Heart right ventricle (tissue), 16 donors: ENCODE measurements around the gene CUL5. TPM values are rescaled to one million over a fixed set of nuclear protein-coding genes. Genes with fewer than 3 reads are reported as not detected.
"Not testable (repeated sequence)": the region's sequence is repeated elsewhere in the genome, so short reads cannot be mapped to it uniquely, and the experiment has no call there.

Experiments used
- ATAC-seq, 8 donors: fragments of 200-7000 bp; cut with Tn5 transposase; one replicate each; pipeline ENCODE4 v1.9.1; 2020; ENCODE audit warnings: mild to moderate bottlenecking in 8 of 8, moderate library complexity in 8 of 8, moderate number of reproducible peaks in 1 of 8
- DNase-seq, 2 donors: peaks; one replicate each; pipeline ENCODE4 v3.0.0-alpha.2; 2020
- H3K27ac ChIP-seq, 10 donors: fragments of 200-600 bp; sonication (generic) in 2 of 10; one replicate each; pipeline versions ENCODE4 v1.5.0 to v1.8.0; 2020 to 2022; ENCODE audit warnings: mild to moderate bottlenecking in 3 of 10
- H3K27me3 ChIP-seq, 7 donors: fragments of 200-600 bp; one replicate each; pipeline ENCODE4 v1.8.0; 2021 to 2022; ENCODE audit warnings: mild to moderate bottlenecking in 2 of 7
- H3K36me3 ChIP-seq, 9 donors: fragments of 200-600 bp; sonication (generic) in 1 of 9; one replicate each; pipeline versions ENCODE4 v1.5.0 to v1.8.0; 2020 to 2022; ENCODE audit warnings: mild to moderate bottlenecking in 2 of 9
- H3K4me1 ChIP-seq, 9 donors: fragments of 200-600 bp; sonication (generic) in 1 of 9; one replicate each; pipeline versions ENCODE4 v1.5.0 to v1.8.0; 2020 to 2022; ENCODE audit warnings: mild to moderate bottlenecking in 4 of 9
- H3K4me3 ChIP-seq, 10 donors: fragments of 200-600 bp; sonication (generic) in 2 of 10; one replicate each; pipeline versions ENCODE4 v1.5.0 to v1.8.0; 2020 to 2022; ENCODE audit warnings: mild to moderate bottlenecking in 7 of 10, moderate library complexity in 2 of 10
- H3K9me3 ChIP-seq, 11 donors: fragments of 200-600 bp in 10 of 11; sonication (generic) in 2 of 11; one replicate each; pipeline versions ENCODE4 v1.5.0 to v1.8.0; 2013 to 2022; ENCODE audit warnings: mild to moderate bottlenecking in 2 of 11, control low read depth in 1 of 11, moderate library complexity in 1 of 11
- CTCF ChIP-seq, 9 donors: fragments of 200-600 bp; sonication (generic) in 2 of 9; IDR thresholded peaks; one replicate each; pipeline versions ENCODE4 v1.5.0 to v1.8.0; 2021 to 2022; ENCODE audit warnings: antibody characterized with exemption in 9 of 9, mild to moderate bottlenecking in 5 of 9, moderate library complexity in 1 of 9
- WGBS, 2 donors: extraction: QIAGEN DNeasy Blood & Tissue Kit; methylation state at CpG; one replicate each; pipeline ENCODE4 v1.1.7; 2013; ENCODE audit warnings: inconsistent platforms in 1 of 2; 5-methylcytosine and 5-hydroxymethylcytosine counted together
- intact Hi-C, 10 donors: fragments of 100-400 bp; cut with DNase I; formaldehyde crosslinking; loops; one replicate each; pipeline versions ENCODE4 v1.11.1 to v1.14.2; 2022
- polyA plus RNA-seq, 2 donors: library from polyadenylated mRNA; stranded (reverse); fragments of 200-250 nt; gene quantifications; one replicate each; pipeline ENCODE4 v1.2.3, GENCODE V29; 2013
- total RNA-seq, 10 donors: library from RNA; stranded (reverse); fragmentation: NEBNext Ultra II Directional in 3 of 10; extraction: Animal tissue kit (Norgen Biotek cat#: 25700) in 3 of 10; gene quantifications; one replicate each; pipeline versions ENCODE4 v1.2.1 to v1.2.4, GENCODE V29; 2021 to 2023
- donor health status: Arrhythmogenic right ventricular cardiomyopathy.
- donor health status: ischemic (EF 13 %, LVEDD 7.1; RV severe dilation, severe dysfunction).
- donor health status: healthy with polysubstance abuse.
- donor health status: DM: no; HTN: yes; CAD: no.
- donor health status: DM: no; HTN: no; CAD: no.
- donor health status: ischemic (EF 25% LVEDD 6.9; RV normal size, moderate dysfunction).
- donor health status: ischemic (EF 25% LVEDD 5.7; RV mildly dilated, moderate dysfunction).
- donor health status: healthy.
- donor health status: DM: yes; HTN: yes; CAD: no.
- donor health status: Ischemic cardiomyopathy.
- donor health status: ischemic (EF 35%, LVEDD 5.7; RV mildly dilated, moderate dysfunction).
- donor health status: nonischemic (EF 11% LVEDD 7.7; RV severe dilation, severe dysfunction).
- donor health status: DM: yes; HTN: yes; CAD: no.
- donor health status: PGD.
- donor health status: ischemic (EF 29% LVEDD 5.4; RV normal size, mild dysfunction).
- donor health status: nonischemic (EF 23%, LVEDD 6.1; RV moderate dilation, normal function).

CUL5 gene
- total and polyA plus RNA-seq, 12 donors, result 5.9 to 51.3 (median 39.4) TPM

GRCh38 chr11:108111126-108111525 lies 102.4 kb downstream of the CUL5 start:
- Histone ChIP-seq H3K27ac (no peak overlapping the region), H3K36me3 (peaks cover 0 to 34% (median 0%) of the 10 kb centered on the region in 9 donors), H3K4me1 (peaks cover 4 to 15% (median 12%) of the 10 kb centered on the region in 9 donors), H3K4me3 (no peak overlapping the region), H3K27me3 (no peaks in the 10 kb centered on the region), H3K9me3 (no peaks in the 10 kb centered on the region)
- 93 to 96% methylated on average over 4 of the region's 4 CpGs for WGBS, 2 donors
- ATAC-seq (no peak), DNase-seq (no peak)
- TF ChIP-seq CTCF (IDR thresholded peaks at IDR 0.05), result no peak
- intact Hi-C loops, result loop anchor here in 1 of 10 donors (10.0 kb wide), 1 partner anchor 534 kb away; no protein-coding TSS in a partner anchor

GRCh38 chr11:108112057-108112456 lies 103.4 kb downstream of the CUL5 start:
- H3K27me3 ChIP-seq, result no peaks in the 10 kb centered on the region
- ATAC-seq (no peak), DNase-seq (no peak)
- no peaks in the 10 kb centered on the region for H3K9me3 ChIP-seq
- intact Hi-C loops, result loop anchor here in 1 of 10 donors (10.0 kb wide), 1 partner anchor 533 kb away; no protein-coding TSS in a partner anchor
- no peak overlapping the region for H3K27ac ChIP-seq
- H3K4me3 ChIP-seq, result no peak overlapping the region
- no peak for TF ChIP-seq CTCF (IDR thresholded peaks at IDR 0.05)
- WGBS, 2 donors, result 82 to 85% methylated on average over 2 of the region's 2 CpGs
- peaks cover 0 to 25% (median 0%) of the 10 kb centered on the region in 9 donors for H3K36me3 ChIP-seq
- H3K4me1 ChIP-seq, result peaks cover 6 to 21% (median 15%) of the 10 kb centered on the region in 9 donors

- WGBS, 2 donors, result 27 to 29% methylated on average over 5 of the region's 5 CpGs
- DNase-seq, result peak; percentile 85 to 86
- peak; percentile 84 to 95 (median 90) for ATAC-seq
- intact Hi-C loops, result loop anchor here in 4 of 10 donors (5.0 to 10.0 kb wide), 3 partner anchors 529 to 537 kb away; no protein-coding TSS in a partner anchor
- no peak overlapping the region for H3K4me3 ChIP-seq
- TF ChIP-seq CTCF (IDR thresholded peaks at IDR 0.05), result peak in 1 of 9 donors; percentile 4
- no peaks in the 10 kb centered on the region for H3K9me3 ChIP-seq
- H3K27ac ChIP-seq, result peak overlapping the region; percentile 42 to 86 (median 76)
- peaks cover 0 to 6% (median 0%) of the 10 kb centered on the region in 9 donors for H3K36me3 ChIP-seq
- H3K4me1 ChIP-seq, result peaks cover 6 to 23% (median 15%) of the 10 kb centered on the region in 9 donors
- H3K27me3 ChIP-seq, result no peaks in the 10 kb centered on the region
Observed at GRCh38 chr11:108115500-108116140, 106.9 kb downstream of the CUL5 start.

- H3K9me3 ChIP-seq, result no peaks in the 10 kb centered on the region
- no peaks in the 10 kb centered on the region for H3K36me3 ChIP-seq
- intact Hi-C loops, result loop anchor here in 4 of 10 donors (5.0 to 10.0 kb wide), 3 partner anchors 527 to 534 kb away; no protein-coding TSS in a partner anchor
- DNase-seq (no peak), ATAC-seq (no peak)
- no peak overlapping the region for H3K4me3 ChIP-seq
- H3K4me1 ChIP-seq, result peaks cover 6 to 39% (median 30%) of the 10 kb centered on the region in 9 donors
- H3K27me3 ChIP-seq, result no peaks in the 10 kb centered on the region
- peak; percentile 30 to 68 (median 52) for TF ChIP-seq CTCF (IDR thresholded peaks at IDR 0.05)
- peak overlapping the region in 1 of 10 donors; percentile 10 for H3K27ac ChIP-seq
Observed at GRCh38 chr11:108117746-108118371, 109.2 kb downstream of the CUL5 start.

- Histone ChIP-seq H3K4me1 (peaks cover 12 to 54% (median 41%) of the 10 kb centered on the region in 9 donors), H3K27ac (peak overlapping the region; percentile 92 to 99 (median 96)), H3K4me3 (peak overlapping the region in 9 of 10 donors; percentile 59 to 90 (median 74))
- intact Hi-C loops, result loop anchor here in 6 of 10 donors (2.0 to 10.0 kb wide), 5 partner anchors 101 to 541 kb away; partner anchors contain the start of genes ATM (in 6 of the 6), NPAT (in 6 of the 6) and C11orf65 (in 1 of the 6)
- peak in 2 of 8 donors; percentile 1 to 3 for ATAC-seq
- not testable (repeated sequence) for DNase-seq, H3K36me3 ChIP-seq, H3K9me3 ChIP-seq, H3K27me3 ChIP-seq
- 52 to 55% methylated on average over 7 of the region's 7 CpGs for WGBS, 2 donors
Observed at GRCh38 chr11:108120936-108121273, 112.2 kb downstream of the CUL5 start.
